HUES6 (cell line): ENCODE results near the gene RRAGD.
"Not testable (repeated sequence)": the region's sequence is repeated elsewhere in the genome, so short reads cannot be mapped to it uniquely, and the experiment has no call there.

Experiments
- H3K27ac ChIP-seq: 2 replicates; pipeline ENCODE4 v1.7.0; 2013; ENCODE audit warnings: low read depth, mild to moderate bottlenecking, low read length, inconsistent platforms
- H3K27me3 ChIP-seq: 2 replicates; pipeline ENCODE4 v1.6.1; 2013; ENCODE audit warnings: low read length; ENCODE audit not compliant: control insufficient read depth, insufficient read depth
- H3K36me3 ChIP-seq: 2 replicates; pipeline ENCODE4 v1.6.1; 2013; ENCODE audit warnings: low read length; ENCODE audit not compliant: control insufficient read depth, insufficient read depth
- H3K4me1 ChIP-seq: 2 replicates; pipeline ENCODE4 v1.6.1; 2013; ENCODE audit warnings: low read length; ENCODE audit not compliant: control insufficient read depth, insufficient read depth
- H3K4me3 ChIP-seq: 2 replicates; pipeline ENCODE4 v1.5.1; 2013; ENCODE audit warnings: low read depth, low read length
- H3K9ac ChIP-seq: one replicate; pipeline ENCODE4 v1.6.1; 2013; ENCODE audit warnings: mild to moderate bottlenecking, low read length
- H3K9me3 ChIP-seq: 2 replicates; pipeline ENCODE4 v1.6.1; 2013; ENCODE audit warnings: low read depth, low read length; ENCODE audit not compliant: control insufficient read depth, insufficient read depth

The RRAGD gene

DNA sequence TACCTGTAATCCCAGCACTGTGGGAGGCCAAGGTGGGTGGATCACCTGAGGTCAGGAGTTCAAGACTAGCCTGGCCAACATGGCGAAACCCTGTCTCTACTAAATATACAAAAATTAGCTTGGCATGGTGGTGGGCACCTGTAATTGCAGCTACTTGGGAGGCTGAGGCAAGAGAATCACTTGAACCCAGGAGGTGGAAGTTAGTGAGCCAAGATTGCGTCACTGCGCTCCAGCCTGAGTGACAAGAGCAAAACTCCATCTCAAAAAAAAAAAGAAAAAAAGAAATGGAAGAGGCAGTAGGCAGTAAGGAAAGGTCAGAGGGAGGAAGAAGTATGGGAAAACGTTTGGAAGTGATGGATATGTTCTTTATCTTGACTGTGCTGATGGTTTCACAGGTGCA, 14.2 kb downstream of the RRAGD start:
- H3K27me3 ChIP-seq, H3K4me1 ChIP-seq, H3K27ac ChIP-seq, H3K9me3 ChIP-seq, H3K4me3 ChIP-seq, H3K9ac ChIP-seq, H3K36me3 ChIP-seq: not testable (repeated sequence)

- Histone ChIP-seq H3K4me3 (no peak overlapping the region), H3K27ac (no peak overlapping the region), H3K27me3 (no peaks in the 10 kb centered on the region)
These were observed 18.4 kb downstream of the RRAGD start for GRCh38 chr6:89393659-89394058.

GRCh38 chr6:89392823-89393222, 19.2 kb downstream of the RRAGD start:
- Histone ChIP-seq H3K9me3 (no peaks in the 10 kb centered on the region), H3K9ac (no peak overlapping the region), H3K36me3 (no peaks in the 10 kb centered on the region), H3K27ac (no peak overlapping the region), H3K27me3 (no peaks in the 10 kb centered on the region), H3K4me3 (no peak overlapping the region), H3K4me1 (no peaks in the 10 kb centered on the region)

More at GRCh38 chr6:89393659-89394058, 18.4 kb downstream of the RRAGD start:
- no peaks in the 10 kb centered on the region for H3K4me1 ChIP-seq
- H3K9me3 ChIP-seq, result no peaks in the 10 kb centered on the region
- H3K9ac ChIP-seq, result no peak overlapping the region
- H3K36me3 ChIP-seq, result no peaks in the 10 kb centered on the region

DNA sequence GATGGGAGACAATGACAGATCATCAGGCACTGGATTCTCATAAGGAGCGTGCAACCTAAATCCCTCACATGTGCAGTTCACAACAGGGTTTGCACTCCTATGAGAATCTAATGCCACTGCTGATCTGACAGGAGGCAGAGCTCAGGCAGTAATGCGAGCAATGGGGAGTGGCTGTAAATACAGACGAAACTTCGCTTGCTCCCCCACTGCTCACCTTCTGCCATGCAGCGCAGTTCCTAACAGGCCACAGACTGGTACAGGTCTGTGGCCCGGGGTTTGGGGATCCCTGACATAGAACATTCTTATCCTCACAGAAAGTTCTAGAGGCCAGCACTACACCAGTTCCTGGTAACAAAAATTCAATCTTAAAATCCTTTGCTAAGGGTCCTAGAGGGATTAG, 23.2 kb downstream of the RRAGD start:
- Histone ChIP-seq H3K27ac (no peak overlapping the region), H3K36me3 (no peaks in the 10 kb centered on the region), H3K9ac (no peak overlapping the region), H3K9me3 (no peaks in the 10 kb centered on the region), H3K4me3 (no peak overlapping the region), H3K4me1 (peaks cover 6% of the 10 kb centered on the region), H3K27me3 (no peaks in the 10 kb centered on the region)

GRCh38 chr6:89387516-89388201, 24.4 kb downstream of the RRAGD start:
- Histone ChIP-seq H3K27ac (no peak overlapping the region), H3K27me3 (no peaks in the 10 kb centered on the region), H3K4me3 (no peak overlapping the region), H3K4me1 (peaks cover 6% of the 10 kb centered on the region), H3K9me3 (no peaks in the 10 kb centered on the region), H3K9ac (no peak overlapping the region), H3K36me3 (no peaks in the 10 kb centered on the region)

DNA sequence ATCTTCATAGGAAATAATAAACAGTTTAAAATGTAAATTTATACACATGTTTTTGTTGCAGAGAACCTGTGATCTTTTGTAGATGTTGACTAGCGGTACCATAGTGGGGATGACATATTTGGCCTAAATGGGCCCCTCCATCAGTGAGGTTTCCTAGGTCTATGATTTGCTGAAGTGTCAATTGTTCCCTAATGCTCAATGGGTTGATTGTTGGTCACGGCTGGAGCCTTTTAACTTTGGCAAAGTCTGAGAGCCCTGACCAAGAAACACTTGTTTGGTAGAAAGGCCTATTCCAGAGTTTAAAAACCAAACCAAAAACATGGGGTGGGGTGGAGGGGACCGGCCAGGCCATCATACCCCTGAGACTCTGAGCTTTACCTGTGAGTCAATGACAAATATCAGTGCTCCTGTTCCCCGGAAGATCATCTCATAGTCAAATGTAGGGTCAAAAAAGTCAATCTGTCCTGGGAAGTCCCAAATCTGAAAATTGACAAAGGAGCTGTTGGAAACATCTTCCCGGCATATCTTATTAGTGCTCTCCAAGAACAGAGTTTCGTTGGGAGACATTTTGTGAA, 25.1 kb downstream of the RRAGD start:
- H3K4me1 ChIP-seq, result peaks cover 6% of the 10 kb centered on the region
- no peak overlapping the region for H3K9ac ChIP-seq
- no peak overlapping the region for H3K27ac ChIP-seq
- H3K9me3 ChIP-seq, result no peaks in the 10 kb centered on the region
- H3K27me3 ChIP-seq, result no peaks in the 10 kb centered on the region
- H3K4me3 ChIP-seq, result no peak overlapping the region
- H3K36me3 ChIP-seq, result no peaks in the 10 kb centered on the region

DNA sequence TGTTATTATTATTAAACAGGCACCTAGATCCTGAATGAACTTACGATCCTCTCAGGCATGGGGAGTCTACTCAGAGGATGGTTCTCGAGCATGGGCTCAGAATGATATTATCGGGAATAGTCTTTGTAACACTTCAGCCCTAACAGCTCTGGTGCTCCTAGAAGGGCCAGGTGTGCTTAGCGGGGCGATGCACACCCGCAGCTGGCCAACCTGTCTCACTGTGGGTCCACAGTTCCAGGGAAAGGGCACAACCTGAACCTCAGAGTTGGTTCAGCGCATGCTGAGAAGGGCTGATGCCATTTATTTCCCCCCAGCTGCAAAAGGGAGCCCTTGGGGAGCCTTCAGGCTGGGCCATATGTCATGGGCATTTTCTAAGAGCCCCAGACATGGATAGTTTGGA, 26.2 kb downstream of the RRAGD start:
- H3K9ac ChIP-seq, result no peak overlapping the region
- H3K27me3 ChIP-seq, result no peaks in the 10 kb centered on the region
- no peak overlapping the region for H3K27ac ChIP-seq
- no peaks in the 10 kb centered on the region for H3K36me3 ChIP-seq
- peaks cover 6% of the 10 kb centered on the region for H3K4me1 ChIP-seq
- no peak overlapping the region for H3K4me3 ChIP-seq
- H3K9me3 ChIP-seq, result no peaks in the 10 kb centered on the region

- no peak overlapping the region for H3K27ac ChIP-seq
- H3K4me3 ChIP-seq, result no peak overlapping the region
- peaks cover 6% of the 10 kb centered on the region for H3K4me1 ChIP-seq
- H3K36me3 ChIP-seq, result no peaks in the 10 kb centered on the region
- no peaks in the 10 kb centered on the region for H3K27me3 ChIP-seq
- H3K9me3 ChIP-seq, result no peaks in the 10 kb centered on the region
- H3K9ac ChIP-seq, result no peak overlapping the region
These were observed 26.9 kb downstream of the RRAGD start for GRCh38 chr6:89385156-89385667.

DNA sequence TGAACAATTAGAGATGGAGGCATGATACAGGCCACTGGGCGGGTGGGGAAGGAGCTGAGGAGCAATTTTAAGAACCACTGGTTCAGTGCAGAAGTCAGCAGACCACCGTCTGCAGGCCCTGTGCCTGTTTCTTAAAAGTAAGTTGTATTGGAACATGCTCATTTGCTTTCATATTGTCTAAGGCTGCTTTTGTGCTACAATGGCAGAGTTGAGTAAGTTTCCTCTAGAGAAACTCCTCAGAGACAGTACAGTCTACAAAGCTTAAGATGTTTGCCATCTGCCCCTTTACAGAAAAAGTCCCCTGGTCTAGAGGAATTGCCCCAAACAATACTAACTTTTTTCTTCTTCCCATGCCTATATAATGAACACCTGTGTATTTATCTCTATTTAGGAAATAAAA, 31.0 kb downstream of the RRAGD start:
- H3K27me3 ChIP-seq, result no peaks in the 10 kb centered on the region
- H3K4me3 ChIP-seq, result no peak overlapping the region
- no peaks in the 10 kb centered on the region for H3K9me3 ChIP-seq
- H3K4me1 ChIP-seq, result peaks cover 6% of the 10 kb centered on the region
- H3K36me3 ChIP-seq, result no peaks in the 10 kb centered on the region
- no peak overlapping the region for H3K27ac ChIP-seq
- no peak overlapping the region for H3K9ac ChIP-seq

- Histone ChIP-seq H3K27ac (no peak overlapping the region), H3K9ac (no peak overlapping the region), H3K27me3 (no peaks in the 10 kb centered on the region), H3K36me3 (no peaks in the 10 kb centered on the region), H3K4me3 (no peak overlapping the region), H3K4me1 (peaks cover 9% of the 10 kb centered on the region), H3K9me3 (no peaks in the 10 kb centered on the region)
These were observed 32.8 kb downstream of the RRAGD start for GRCh38 chr6:89379281-89379680.

DNA sequence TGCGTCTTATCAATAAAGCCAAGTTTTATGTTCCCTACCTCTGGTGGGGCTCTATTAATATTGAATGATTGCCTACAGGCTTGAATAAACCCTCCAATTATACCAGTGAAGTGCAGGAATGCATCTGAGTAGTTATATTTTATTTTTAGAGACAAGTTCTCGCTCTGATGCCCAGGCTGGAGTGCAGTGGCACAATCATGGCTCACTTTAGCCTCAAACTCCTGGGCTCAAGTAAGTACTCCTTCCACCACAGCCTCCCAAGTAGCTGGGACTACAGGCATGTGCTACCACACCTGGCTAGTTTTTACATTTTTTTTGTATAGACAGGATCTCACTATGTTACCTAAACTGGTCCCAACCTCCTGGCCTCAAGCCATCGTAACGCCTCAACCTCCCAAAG, 33.4 kb downstream of the RRAGD start:
- Histone ChIP-seq H3K36me3 (no peaks in the 10 kb centered on the region), H3K4me3 (no peak overlapping the region), H3K4me1 (peaks cover 9% of the 10 kb centered on the region), H3K27me3 (no peaks in the 10 kb centered on the region), H3K9me3 (no peaks in the 10 kb centered on the region), H3K9ac (no peak overlapping the region), H3K27ac (no peak overlapping the region)
